A673 (cell line): Measurements from ENCODE around the gene JAG2. TPM values are rescaled to one million over a fixed set of nuclear protein-coding genes. Genes with fewer than 3 reads are reported as not detected.

Experiments used
- BruUV-seq: library from RNA; stranded (reverse); fragments of 400-500 nt; replicated peaks from 2 replicates; lab custom pipeline; 2021; lab: Mats Ljungman, UMichigan
- CTCF ChIA-PET: fragments of 300-600 bp; sonication (Branson Sonifier 250); formaldehyde crosslinking; loops from one replicate; lab custom pipeline; 2022; ENCODE audit warnings: antibody characterized with exemption; lab: Charles Lee
- POLR2A ChIA-PET: fragments of 300-600 bp; sonication (Branson Sonifier 250); formaldehyde crosslinking; loops from one replicate; lab custom pipeline; 2022; ENCODE audit warnings: antibody characterized with exemption; ENCODE audit not compliant: low non-redundant PET; lab: Charles Lee
- DNase-seq: peaks from one replicate; pipeline ENCODE4 v3.0.0-alpha.2; 2015; ENCODE audit warnings: low spot score
- H3K27ac ChIP-seq: fragments of 200-600 bp; sonication (generic); 2 replicates; pipeline ENCODE4 v1.5.1; 2016; ENCODE audit warnings: mixed run types, low read depth, mild to moderate bottlenecking, mixed read lengths, antibody characterized with exemption, low read length; ENCODE audit not compliant: poor library complexity, severe bottlenecking
- H3K27me3 ChIP-seq: fragments of 200-600 bp; sonication (generic); replicated peaks from 2 replicates; pipeline ENCODE4 v1.6.1; 2017; ENCODE audit warnings: mixed run types, low read depth, mild to moderate bottlenecking, mixed read lengths, antibody characterized with exemption, low read length; ENCODE audit not compliant: insufficient read depth, poor library complexity
- H3K36me3 ChIP-seq: fragments of 200-600 bp; sonication (generic); 2 replicates; pipeline ENCODE4 v1.6.1; 2016; ENCODE audit warnings: mixed run types, mild to moderate bottlenecking, mixed read lengths, antibody characterized with exemption, low read length; ENCODE audit not compliant: insufficient read depth, poor library complexity, severe bottlenecking
- H3K4me1 ChIP-seq: fragments of 200-600 bp; sonication (generic); 2 replicates; pipeline ENCODE4 v1.6.1; 2017; ENCODE audit warnings: mixed run types, mild to moderate bottlenecking, mixed read lengths, antibody characterized with exemption, low read length; ENCODE audit not compliant: insufficient read depth, poor library complexity, severe bottlenecking
- H3K4me3 ChIP-seq: fragments of 200-600 bp; sonication (generic); 2 replicates; pipeline ENCODE4 v1.5.1; 2016; ENCODE audit warnings: low read depth, mixed run types, mild to moderate bottlenecking, mixed read lengths, low read length; ENCODE audit not compliant: poor library complexity, severe bottlenecking
- H3K9me3 ChIP-seq: fragments of 200-600 bp; sonication (generic); 2 replicates; pipeline ENCODE4 v1.6.1; 2016; ENCODE audit warnings: mixed run types, low read depth, mild to moderate bottlenecking, mixed read lengths, antibody characterized with exemption, low read length; ENCODE audit not compliant: poor library complexity, severe bottlenecking
- EZH2 ChIP-seq: fragments of 200-600 bp; sonication (generic); IDR thresholded peaks from 2 replicates; pipeline ENCODE4 v1.6.1; 2017; ENCODE audit warnings: borderline replicate concordance, low read depth, mild to moderate bottlenecking, mixed read lengths, antibody characterized with exemption, low read length; ENCODE audit not compliant: poor library complexity, severe bottlenecking
- intact Hi-C: fragments of 100-400 bp; cut with micrococcal nuclease; formaldehyde crosslinking; loops from one replicate; pipeline ENCODE4 v1.10.0; 2022; ENCODE audit not compliant: unreplicated experiment
- total RNA-seq: library from RNA; stranded (reverse); gene quantifications from 2 replicates; pipeline ENCODE4 v1.2.3, GENCODE V29; 2021
- TF ChIP-seq, protein P1 (sequence below): fragments of 300-800, 200-600 bp; sonication (generic); conservative IDR thresholded peaks from 2 replicates; pipeline ENCODE4 v1.5.1; 2017; ENCODE audit warnings: low read depth, mild to moderate bottlenecking, antibody characterized with exemption, low read length, moderate library complexity, mixed read lengths

Gene JAG2
- total RNA-seq, 1 experiment from 2014 or later, result 14.3 TPM

DNA sequence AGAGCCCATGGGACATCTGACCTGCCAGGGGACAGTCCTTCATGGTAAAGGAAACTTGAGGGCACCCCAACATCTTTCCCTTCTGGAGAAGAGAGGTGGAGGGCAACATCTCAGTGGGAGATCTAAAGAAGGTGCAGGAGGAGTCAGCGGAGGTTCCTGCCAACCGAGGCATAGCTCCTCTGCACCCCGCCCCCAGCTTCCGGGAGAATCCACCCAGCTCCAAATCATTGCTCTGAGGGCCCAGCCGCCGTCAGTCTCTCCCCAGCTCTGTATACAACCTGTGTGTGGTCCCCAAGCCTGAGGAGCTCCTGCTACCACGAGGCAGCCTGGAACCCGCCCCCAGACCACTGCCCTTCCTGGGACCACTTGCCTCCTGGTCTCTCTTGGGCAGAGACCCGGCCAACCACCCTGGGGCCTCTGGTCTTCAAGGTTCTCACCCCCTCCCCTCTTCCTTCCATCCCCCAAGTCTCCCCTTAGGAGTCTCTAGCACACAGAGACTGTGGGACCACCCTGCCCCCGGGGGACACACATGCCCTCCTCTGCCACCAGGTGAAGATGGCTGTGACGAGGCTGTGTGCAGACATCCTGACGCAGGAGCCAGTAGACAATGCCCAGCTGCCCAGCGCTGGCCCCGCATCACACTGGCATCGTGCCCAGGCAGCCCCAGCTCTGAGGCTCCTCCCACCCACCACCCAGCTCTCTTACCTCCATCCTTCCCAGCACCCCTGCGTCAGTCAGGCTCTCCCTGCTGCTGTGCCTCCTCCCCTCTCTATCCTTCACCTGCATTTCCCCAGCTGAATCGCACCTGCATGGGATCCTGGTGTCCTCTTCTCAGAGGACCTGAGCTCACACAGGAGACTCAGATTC lies 25.6 kb upstream of the JAG2 start:
- CTCF ChIA-PET, result interaction anchor here (1.0 kb wide), 1 partner anchor 104 kb away, joined by 3 read pairs; no protein-coding TSS in a partner anchor
- peak; percentile 74 for DNase-seq
- Histone ChIP-seq H3K4me3 (no peak overlapping the region), H3K4me1 (peaks cover 39% of the 10 kb centered on the region), H3K27ac (peak overlapping the region; percentile 22), H3K27me3 (no peaks in the 10 kb centered on the region), H3K36me3 (no peaks in the 10 kb centered on the region), H3K9me3 (no peaks in the 10 kb centered on the region)
- POLR2A ChIA-PET, result interaction anchor here (0.5 kb wide), 1 partner anchor 194 kb away, joined by 5 read pairs; no protein-coding TSS in a partner anchor
- no peak for TF ChIP-seq EZH2
- TF ChIP-seq, protein P1, sequence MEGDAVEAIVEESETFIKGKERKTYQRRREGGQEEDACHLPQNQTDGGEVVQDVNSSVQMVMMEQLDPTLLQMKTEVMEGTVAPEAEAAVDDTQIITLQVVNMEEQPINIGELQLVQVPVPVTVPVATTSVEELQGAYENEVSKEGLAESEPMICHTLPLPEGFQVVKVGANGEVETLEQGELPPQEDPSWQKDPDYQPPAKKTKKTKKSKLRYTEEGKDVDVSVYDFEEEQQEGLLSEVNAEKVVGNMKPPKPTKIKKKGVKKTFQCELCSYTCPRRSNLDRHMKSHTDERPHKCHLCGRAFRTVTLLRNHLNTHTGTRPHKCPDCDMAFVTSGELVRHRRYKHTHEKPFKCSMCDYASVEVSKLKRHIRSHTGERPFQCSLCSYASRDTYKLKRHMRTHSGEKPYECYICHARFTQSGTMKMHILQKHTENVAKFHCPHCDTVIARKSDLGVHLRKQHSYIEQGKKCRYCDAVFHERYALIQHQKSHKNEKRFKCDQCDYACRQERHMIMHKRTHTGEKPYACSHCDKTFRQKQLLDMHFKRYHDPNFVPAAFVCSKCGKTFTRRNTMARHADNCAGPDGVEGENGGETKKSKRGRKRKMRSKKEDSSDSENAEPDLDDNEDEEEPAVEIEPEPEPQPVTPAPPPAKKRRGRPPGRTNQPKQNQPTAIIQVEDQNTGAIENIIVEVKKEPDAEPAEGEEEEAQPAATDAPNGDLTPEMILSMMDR, result no peak
- intact Hi-C loops, result no loop called here
- no TSS peak for BruUV-seq

GRCh38 chr14:105192866-105193731 lies 24.5 kb upstream of the JAG2 start:
- peak overlapping the region; percentile 22 for H3K27ac ChIP-seq
- intact Hi-C loops, result no loop called here

More at GRCh38 chr14:105192866-105193731, 24.5 kb upstream of the JAG2 start:
- no TSS peak for BruUV-seq
- DNase-seq, result peak; percentile 37
- TF ChIP-seq EZH2, result no peak
- TF ChIP-seq, protein P1, result no peak
- H3K4me1 ChIP-seq, result peaks cover 39% of the 10 kb centered on the region
- H3K9me3 ChIP-seq, result no peaks in the 10 kb centered on the region
- H3K4me3 ChIP-seq, result no peak overlapping the region
- ChIA-PET POLR2A (no interaction called here), CTCF (interaction anchor here (1.0 kb wide), 1 partner anchor 103 kb away, joined by 3 read pairs; no protein-coding TSS in a partner anchor)
- H3K27me3 ChIP-seq, result no peaks in the 10 kb centered on the region
- H3K36me3 ChIP-seq, result no peaks in the 10 kb centered on the region
